Measurements from ENCODE around the gene OR6J1.

DNA sequence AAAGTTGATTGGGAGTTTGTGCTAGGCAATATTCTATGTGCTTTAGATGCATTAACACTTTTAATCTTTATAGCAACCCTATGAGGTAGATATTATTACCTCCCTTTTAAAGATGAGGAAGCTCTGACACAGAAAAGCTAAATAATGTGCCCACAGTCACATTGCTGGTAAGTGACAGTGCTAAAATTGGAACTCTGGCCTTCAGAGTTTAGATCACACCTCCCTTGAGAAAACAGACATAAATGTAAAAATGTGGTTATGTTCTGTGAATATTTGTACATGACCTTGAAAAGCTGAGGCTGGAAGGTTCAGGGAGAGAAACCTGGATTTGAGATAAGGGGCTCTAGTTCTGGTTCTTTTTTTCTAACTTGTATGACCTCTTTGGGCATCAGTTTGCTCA is 44.1 kb downstream of the OR6J1 start:
- TF ChIP-seq, protein P1, sequence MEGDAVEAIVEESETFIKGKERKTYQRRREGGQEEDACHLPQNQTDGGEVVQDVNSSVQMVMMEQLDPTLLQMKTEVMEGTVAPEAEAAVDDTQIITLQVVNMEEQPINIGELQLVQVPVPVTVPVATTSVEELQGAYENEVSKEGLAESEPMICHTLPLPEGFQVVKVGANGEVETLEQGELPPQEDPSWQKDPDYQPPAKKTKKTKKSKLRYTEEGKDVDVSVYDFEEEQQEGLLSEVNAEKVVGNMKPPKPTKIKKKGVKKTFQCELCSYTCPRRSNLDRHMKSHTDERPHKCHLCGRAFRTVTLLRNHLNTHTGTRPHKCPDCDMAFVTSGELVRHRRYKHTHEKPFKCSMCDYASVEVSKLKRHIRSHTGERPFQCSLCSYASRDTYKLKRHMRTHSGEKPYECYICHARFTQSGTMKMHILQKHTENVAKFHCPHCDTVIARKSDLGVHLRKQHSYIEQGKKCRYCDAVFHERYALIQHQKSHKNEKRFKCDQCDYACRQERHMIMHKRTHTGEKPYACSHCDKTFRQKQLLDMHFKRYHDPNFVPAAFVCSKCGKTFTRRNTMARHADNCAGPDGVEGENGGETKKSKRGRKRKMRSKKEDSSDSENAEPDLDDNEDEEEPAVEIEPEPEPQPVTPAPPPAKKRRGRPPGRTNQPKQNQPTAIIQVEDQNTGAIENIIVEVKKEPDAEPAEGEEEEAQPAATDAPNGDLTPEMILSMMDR (IDR thresholded peaks at IDR 0.05; ENCODE audit: low read depth, low read length) = no peak
- no peak for TF ChIP-seq EZH2phosphoT487 (IDR thresholded peaks at IDR 0.05; ENCODE audit: low read depth)

Measured in OCI-LY3 (cell line).